HG02884 (cell line): ENCODE results near the gene ZNF32.

Source experiments
- ATAC-seq: cut with Tn5 transposase; IDR thresholded peaks from one replicate; pipeline ENCODE4 v1.9.1; 2021; ENCODE audit warnings: mild to moderate bottlenecking, moderate library complexity; ENCODE audit not compliant: unreplicated experiment

Gene ZNF32

GRCh38 chr10:43681220-43681619 lies 32.5 kb upstream of the ZNF32 start:
- ATAC-seq = no peak

DNA sequence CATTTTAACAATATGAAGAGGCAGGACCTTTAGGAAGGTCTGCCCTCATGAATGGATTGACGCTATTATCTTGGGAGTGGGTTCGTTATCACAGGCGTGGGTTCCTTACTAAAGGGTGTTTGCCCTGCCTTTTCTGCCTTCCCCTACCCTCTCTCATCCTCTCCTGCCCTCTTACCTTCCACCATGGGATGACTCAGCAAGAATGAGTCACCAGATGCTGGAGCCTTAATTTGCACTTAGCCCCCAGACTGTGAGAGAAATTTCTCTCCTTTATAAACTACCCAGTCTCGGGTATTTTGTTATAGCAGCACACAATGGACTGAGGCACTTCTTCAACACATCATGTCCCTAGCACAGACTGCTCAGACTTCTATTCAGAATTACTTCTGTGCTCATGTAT lies 31.4 kb upstream of the ZNF32 start:
- ATAC-seq = no peak

DNA sequence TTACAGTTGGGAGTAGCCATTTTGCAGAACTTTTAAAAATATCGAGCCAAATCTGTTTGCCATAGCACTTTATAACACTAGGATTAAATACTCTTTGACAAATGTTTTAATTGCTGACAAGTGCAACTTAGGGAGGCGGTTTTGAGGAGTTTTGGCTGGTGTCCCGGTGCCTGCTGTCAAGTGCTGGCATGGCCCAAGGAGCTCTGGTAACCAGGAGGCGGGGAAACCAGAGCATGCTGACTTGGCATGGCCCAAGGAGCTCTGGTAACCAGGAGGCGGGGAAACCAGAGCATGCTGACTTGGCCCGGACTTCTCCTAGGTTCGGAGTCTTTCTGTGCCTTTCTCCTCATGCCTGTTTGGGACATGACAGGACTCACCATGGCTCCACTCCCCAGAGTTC lies 30.8 kb upstream of the ZNF32 start:
- ATAC-seq = no peak

- no peak for ATAC-seq
Observed at GRCh38 chr10:43678654-43679053, 30.0 kb upstream of the ZNF32 start.

DNA sequence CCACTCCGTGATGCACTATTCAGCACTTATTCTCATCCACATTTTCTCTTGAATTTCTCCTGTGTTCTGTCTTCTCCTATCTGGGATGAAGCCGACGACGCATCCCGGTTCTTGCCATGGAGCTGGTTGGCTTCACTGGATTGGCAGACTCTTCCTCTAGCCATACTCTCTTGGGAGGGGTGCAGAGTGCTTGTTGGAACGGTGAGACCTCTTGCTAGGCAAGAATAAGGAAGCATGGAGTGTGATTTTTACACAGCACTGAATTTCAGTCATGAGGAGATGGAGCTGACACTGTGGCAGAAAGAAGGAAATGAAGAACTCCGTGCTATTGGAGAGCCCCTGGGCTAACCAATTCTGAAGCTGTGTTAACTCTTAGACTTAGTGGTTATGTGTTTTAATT lies 28.2 kb upstream of the ZNF32 start:
- ATAC-seq = no peak

DNA sequence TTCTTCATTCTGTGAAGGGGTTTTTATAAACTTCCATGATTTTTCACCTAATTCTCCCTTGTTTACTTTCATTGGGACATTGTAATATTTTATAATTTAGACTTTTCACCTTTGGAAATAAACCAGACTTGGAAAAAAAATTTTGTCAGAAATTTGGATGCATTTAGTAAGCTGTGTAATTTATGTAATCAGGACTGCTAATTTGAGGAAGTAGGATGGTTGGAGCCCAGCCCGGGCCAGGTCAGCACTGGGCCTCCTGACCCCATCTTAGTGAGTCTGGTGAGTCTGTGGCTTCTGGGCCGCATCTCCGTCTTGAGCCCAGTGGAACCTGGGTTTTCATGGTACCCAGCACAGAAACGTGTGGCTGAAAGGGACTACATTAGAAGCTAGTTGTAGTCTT lies 27.6 kb upstream of the ZNF32 start:
- no peak for ATAC-seq

DNA sequence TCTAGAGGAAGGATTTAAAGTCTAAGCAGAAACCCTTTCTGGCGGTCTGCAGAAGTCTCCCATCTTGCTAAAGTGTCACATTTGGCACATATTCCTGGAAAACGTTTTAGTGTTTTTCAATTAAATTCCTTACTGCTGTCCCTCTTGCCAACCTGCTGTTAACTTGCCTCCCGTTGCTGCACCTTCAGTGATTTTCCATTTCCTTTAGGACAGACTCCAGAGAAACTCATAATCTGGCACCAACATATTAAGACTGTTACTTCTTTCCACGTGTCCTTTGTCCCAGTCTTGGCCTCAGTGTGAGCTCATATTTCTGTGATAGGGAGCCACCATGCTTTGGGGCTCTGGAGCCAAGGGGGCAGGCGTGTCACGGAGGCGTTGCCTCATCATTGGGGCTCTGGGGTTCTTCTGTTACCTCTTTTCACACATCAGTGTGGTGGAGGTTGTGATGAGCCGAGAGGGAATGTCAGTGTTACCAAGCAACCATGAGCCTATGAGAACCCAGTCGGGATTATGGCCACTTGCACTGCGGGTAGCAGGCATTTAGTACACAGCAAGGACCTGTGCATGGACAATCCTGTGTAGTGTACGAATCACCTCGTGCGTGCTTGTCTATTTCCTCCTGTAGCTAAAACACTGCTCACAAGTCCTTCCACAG lies 26.0 kb upstream of the ZNF32 start:
- no peak for ATAC-seq

DNA sequence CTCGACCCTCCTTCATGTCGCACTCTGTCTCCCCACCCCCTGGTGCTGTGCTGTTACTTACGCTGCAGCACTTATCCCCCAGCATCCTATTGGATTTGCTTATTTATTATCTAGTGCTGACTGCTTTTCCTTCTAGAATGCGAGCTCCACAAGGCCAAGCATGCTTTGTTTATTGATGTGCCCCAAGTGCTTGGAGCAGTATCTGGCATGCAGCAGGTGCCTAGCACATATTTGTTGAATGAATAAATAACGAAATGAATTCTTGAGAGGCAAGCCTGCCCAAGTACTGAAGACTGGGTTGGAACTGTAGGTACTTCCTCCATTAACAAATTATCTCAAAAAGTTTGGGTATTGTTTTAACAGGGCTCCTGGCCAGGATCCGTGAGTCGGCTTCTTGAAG lies 24.8 kb upstream of the ZNF32 start:
- no peak for ATAC-seq

GRCh38 chr10:43671659-43672531 lies 23.2 kb upstream of the ZNF32 start:
- ATAC-seq = peak; percentile 74

- ATAC-seq = no peak
Observed at GRCh38 chr10:43669386-43669785, 20.7 kb upstream of the ZNF32 start.

DNA sequence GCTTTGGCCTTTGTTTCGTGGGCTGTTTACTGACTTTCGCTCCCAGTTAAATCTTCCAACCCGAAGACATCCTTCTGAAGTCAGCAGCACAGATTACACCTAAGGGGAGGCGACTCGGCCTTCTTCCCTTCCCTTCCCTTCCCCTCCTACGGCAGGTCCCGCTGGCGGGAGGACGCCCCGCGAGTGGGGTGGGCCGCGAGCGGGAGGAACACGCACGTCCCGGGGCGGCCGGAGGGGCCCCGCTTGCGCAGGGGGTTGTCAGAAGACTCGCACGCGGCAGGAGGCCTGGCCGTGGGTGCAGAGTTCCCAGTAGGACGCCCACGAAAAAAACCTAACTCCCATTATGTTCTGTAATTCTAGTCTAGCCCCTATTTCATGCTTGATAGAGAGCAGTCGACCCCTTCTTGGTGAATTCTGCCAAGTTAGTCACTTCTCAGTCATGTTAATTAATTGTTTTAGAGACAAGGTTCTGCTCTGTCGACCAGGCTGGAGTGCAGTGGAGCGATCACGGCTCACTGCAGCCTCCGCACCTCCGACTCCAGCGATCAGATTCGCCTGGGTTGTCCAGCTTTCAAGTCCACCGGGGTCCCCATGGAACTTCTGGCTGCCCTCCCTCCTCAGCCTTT lies 19.2 kb upstream of the ZNF32 start:
- no peak for ATAC-seq

GRCh38 chr10:43667317-43667731 lies 18.6 kb upstream of the ZNF32 start:
- ATAC-seq = no peak

GRCh38 chr10:43666552-43666951 lies 17.9 kb upstream of the ZNF32 start:
- ATAC-seq = no peak

DNA sequence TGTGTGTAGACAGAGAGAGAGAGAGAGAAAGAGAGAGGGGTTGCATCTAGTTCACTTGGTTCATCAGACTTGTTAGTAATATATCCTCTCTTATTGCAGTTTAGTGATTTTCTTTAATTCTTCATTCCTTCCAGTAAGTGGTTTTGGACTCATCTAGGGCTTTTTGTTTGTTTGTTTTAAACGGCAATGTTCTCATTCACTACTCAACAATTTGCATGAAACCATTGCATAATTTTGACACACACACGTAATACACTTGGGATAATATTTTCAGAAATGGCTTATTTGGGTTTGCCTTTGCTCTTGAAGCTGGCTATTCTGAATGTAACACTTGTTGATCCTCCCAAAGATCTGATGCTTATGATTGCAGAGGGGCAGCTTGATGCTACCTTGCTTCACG lies 16.4 kb upstream of the ZNF32 start:
- no peak for ATAC-seq

- ATAC-seq = no peak
Observed at GRCh38 chr10:43658227-43658626, 9.5 kb upstream of the ZNF32 start.

GRCh38 chr10:43655311-43655710 lies 6.6 kb upstream of the ZNF32 start:
- ATAC-seq = no peak

- ATAC-seq = no peak
Observed at GRCh38 chr10:43653746-43654145, 5.1 kb upstream of the ZNF32 start.

DNA sequence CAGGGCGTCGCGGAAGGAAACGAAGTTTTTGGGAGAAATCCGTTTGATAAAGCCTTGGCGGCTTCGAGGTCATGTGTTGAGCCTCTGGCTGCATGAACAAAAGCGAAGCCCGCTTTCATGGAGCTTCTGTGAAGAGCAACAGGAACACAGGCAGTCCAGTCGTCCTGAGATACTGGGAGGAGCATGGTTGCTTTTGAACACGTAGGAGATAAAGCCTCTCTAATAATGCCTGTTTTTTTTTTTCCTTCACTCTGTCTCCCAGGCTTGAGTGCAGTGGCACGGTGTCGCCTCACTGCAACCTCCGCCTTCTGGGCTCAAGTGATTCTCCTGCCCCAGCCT lies 473 bp upstream of the ZNF32 start:
- ATAC-seq = peak; percentile 3

DNA sequence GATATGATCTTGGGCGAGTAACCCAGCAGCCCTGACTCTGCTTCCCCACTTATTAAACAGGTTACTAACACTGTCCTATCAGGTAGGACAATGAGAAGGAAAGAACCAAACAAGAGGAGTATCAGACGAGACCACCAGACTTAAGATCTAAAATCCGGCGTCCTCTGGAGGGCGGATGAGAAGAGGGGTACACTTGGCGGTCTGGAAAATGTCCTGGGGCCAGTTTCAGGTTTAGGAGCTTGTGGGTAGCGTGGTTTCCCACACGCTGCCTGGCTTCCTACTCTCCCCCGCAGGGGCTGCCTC lies 635 bp downstream of the ZNF32 start:
- ATAC-seq = no peak

DNA sequence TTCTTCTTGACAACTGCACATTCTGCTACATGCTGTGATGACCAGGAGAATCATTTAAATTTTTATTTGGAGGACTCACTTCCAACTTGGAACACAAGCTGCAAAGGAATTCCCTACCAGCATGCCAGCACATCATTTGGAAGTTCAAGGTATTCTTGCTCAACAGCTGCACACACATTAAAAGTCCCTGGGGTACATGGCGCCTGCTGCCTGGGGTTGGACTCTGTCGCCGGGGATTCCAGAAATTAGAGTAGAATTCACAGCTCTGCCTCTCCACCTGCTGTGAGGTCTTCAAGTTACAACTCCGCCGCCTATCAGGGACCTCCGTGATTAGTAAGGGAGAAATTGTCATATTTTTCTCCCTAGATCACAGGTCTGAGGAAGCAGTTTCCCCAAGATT lies 1.1 kb downstream of the ZNF32 start:
- no peak for ATAC-seq

GRCh38 chr10:43645866-43646265 lies 2.8 kb downstream of the ZNF32 start:
- ATAC-seq = no peak

- ATAC-seq = no peak
Observed at GRCh38 chr10:43644252-43644651, 4.4 kb downstream of the ZNF32 start.
